HG03432 (cell line): Measurements from ENCODE around the gene KCNN4.
"Not testable (repeated sequence)": the region's sequence is repeated elsewhere in the genome, so short reads cannot be mapped to it uniquely, and the experiment has no call there.

Source experiments
- ATAC-seq: cut with Tn5 transposase; IDR thresholded peaks from one replicate; pipeline ENCODE4 v1.9.1; 2021; ENCODE audit warnings: mild to moderate bottlenecking, moderate library complexity; ENCODE audit not compliant: unreplicated experiment

Gene KCNN4

GRCh38 chr19:43775299-43775890 lies 5.4 kb downstream of the KCNN4 start:
- no peak for ATAC-seq

- not testable (repeated sequence) for ATAC-seq
Observed at GRCh38 chr19:43774940-43775258, 5.9 kb downstream of the KCNN4 start.

GRCh38 chr19:43774103-43774939 lies 6.5 kb downstream of the KCNN4 start:
- ATAC-seq: no peak

DNA sequence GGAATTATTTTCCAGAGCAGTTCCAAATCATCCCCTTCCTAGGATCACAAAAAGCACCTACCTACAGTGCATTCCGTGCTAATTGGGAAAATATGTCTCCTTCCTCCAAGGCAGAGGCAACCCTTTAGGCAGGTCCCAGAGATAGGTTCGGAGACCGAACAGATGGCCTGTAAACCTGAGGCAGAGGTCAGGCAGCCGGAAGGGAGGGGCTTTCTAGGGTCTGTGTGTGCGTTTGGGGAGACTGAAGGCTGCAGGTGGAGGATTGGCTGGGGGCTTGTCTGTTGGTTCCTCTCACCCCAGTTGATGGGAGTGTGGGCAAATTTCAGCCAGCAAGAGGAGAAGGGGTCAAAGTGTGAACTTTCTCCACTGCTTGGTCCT lies 7.1 kb downstream of the KCNN4 start:
- no peak for ATAC-seq

DNA sequence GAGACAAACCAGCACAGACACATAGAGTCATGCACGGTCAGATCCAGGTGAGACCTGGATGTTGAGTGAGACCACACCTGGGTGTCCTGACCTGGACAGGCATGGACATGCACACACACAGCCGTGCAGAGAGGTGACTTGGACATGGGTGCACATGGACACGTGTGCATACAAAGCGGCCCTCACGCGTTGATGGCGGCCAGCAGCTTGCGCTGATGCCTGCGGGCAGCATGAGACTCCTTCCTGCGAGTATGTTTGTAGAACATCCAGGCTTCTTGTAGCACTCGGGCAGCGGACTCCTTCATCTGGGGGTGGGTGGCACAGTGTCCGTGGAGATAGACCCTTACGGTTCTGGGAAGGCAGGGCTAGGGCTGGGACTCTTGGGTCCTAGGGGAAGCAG lies 11.5 kb downstream of the KCNN4 start:
- no peak for ATAC-seq

DNA sequence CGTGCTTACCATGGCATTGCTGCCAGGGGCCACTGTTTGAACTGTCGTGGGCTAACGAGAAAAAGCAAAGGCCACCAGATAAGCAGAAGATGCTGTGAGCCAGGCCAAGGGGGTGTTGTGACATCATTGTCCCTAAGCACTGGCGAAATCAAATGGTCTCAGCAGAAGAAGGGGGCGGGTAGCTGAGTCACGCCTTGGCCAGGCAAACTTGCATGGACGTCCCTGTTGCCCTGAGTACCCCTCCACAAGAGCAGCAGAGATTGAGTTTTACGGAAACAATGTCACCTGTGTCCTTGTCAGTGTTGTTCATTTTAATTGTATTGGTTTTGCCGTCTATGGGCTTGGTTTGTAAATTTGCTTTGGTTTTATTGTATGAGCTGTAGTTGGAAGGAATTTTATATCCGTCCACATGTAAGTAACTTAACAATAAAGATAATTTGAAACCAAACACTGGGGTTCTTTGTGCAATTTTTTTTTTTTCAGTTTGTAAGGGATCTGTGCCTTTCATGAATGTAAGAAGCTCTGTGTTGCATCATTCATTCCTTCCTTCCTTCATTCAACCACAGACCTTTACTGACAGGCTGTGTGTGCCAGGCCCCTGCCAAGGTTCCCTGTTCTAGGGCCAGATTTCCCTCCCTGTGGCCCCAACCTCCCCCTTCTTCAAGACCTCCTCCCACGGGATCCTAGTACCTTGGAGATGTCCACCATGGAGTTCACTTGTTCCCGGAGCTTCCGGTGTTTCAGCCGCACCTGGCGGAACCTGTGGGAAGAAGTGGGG lies 12.3 kb downstream of the KCNN4 start:
- no peak for ATAC-seq

DNA sequence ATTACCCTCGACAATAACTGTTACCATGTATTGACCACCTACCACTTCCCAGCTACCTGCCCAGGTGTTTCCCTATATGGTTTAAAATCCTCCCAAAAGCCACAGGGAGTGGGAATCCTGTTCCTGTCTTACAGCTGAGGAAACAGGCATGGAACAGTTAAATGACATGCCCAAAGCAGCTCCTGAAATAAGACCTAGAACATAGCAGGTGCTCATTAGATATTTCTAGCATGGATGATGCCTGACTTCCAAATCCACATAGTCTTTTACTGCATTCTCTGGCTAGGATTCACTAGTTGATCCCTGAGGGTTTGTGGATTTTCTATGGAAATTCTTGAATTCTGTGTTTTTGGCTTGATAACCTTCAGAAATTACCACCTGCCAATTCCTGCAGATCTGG lies 13.0 kb downstream of the KCNN4 start:
- no peak for ATAC-seq

DNA sequence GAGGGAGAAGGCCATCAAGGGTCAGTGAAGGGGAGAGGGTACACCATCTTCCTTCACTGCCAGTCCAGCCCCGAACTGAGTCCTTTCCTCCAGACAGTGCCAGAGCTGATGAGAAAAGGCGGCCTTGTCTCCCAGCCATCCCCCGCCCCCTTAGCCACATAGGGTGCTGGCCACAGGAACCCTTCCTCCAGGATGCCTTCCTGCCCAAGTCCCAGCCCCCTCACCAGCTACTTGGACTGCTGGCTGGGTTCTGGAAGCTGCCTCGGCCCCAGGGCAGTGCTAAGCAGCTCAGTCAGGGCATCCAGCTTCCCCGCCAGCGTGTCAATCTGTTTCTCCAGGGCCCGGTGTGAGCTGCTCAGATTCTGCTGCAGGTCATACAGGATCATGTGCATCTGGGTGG lies 13.5 kb downstream of the KCNN4 start:
- no peak for ATAC-seq

DNA sequence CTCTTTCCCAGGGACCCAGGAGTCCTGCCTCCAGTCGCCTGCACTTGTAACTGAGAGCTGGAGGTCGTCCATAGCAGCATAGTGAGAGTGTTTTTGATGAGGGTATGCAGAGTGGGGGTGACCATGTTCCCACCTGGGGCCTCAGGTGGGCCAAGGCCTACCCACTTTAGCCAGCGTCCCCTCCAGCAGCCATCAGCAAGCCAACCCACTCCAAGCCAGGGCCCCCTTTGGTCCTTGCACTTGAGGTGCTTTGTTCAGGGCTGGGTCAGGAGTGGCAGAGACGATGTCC lies 14.1 kb downstream of the KCNN4 start:
- ATAC-seq: no peak

DNA sequence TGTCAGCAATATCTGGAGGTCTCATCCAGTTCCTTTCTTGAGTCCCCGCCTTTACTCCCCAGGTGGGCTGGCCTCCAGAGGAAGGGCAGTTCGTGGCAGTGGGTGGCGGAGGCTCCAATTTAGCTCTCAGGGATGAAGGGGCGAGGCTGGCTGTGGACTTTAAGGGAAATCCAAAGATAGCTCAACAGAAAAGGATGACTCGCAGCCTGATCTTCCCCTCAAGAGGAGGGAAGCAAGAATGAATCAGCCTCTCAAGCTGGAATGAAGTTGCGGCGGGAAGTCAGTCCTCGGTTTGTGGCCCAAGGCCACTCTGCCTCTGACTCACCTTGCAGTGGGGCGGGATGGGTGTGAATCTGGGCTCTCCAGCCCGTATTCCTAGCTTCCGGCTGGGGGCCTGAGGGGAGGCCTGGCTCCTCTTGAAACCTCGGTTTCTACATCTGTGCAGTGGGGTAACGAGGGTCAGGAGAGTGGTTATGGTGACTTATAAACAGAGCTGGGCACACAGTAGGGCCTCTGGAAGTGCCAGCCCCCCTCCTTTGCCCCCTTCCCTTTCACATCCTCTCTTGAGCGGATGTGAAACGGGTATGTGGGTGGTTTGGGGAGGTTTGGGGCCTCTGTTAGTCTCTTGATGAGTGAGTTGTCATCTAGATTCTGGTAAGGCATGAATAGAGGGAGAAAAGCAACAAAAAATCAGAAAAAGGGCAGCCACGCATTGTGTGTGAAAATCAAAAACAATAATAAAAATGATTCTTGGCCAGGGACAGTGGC lies 15.5 kb downstream of the KCNN4 start:
- peak; percentile 70 for ATAC-seq

- not testable (repeated sequence) for ATAC-seq
Observed at GRCh38 chr19:43764684-43765083, 16.1 kb downstream of the KCNN4 start.

DNA sequence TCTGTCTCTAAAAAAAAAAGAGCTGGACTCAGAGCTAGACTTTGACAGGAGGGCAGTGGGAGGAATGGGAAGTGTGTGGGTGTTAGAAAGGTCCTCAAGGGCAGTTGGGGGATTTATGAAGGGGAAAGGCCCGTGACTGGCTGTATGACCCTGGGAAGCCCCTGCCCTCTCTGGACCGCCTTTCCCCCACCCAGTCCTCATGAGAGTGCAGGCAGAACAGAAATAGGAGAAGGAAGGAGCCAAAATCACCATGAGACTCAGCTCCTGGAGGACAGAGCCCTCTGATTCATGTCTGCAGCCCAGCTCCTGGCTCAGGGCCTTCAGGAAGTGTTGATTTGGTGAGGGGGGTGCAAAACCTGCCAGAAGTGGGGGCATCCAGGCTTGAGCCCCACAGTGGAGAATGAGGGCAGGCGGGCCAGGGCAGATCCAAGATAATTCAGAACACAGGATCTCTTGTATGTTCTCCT lies 17.3 kb downstream of the KCNN4 start:
- peak; percentile 20 for ATAC-seq

DNA sequence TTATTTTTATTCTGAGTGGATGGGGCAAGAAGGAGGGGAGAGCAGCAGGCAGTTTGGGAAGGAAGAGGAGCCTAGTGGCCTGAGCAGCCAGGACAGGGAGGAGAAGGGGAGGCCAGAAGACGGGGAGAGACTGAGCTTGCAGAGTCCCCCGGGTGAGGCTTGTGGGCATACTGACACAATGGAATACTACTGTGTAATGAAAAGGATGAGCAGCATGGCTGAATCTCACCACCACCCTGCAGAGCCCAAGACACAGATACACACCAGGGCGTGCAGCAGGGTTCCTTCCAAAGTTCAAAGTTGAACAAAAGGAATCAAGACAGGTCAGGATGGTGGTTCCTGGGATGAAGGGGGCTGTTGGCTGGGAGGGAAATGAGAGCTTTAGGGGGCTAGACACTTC lies 18.0 kb downstream of the KCNN4 start:
- no peak for ATAC-seq

- no peak for ATAC-seq
Observed at GRCh38 chr19:43760941-43761340, 19.8 kb downstream of the KCNN4 start.

GRCh38 chr19:43759515-43759914 lies 21.3 kb downstream of the KCNN4 start:
- no peak for ATAC-seq

DNA sequence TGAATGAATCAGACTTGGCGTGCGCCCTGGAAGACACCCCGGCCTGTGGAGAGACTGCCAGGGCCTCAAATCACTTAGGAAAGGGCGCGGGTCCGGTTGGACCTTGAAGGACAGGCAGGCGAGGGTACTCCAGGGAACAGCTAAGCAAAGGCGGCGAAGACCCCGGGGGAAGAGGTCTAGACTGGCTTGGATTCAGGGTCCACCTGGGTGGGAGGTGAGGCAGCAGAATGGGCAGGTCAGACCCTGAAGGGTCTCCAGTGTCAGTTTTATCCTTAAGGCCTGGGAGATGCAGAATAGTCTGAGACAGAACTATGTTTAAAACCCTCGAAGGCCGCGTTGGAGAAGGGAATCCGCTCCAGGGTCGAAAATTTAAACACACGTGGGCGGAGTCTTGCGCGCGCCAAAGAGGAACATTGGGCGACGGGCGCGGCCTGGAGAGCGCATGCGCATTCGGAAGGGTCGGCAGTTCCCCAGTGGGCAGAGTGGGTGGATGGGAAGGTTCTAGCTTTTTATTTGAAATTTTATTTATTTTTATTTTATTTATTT lies 25.4 kb downstream of the KCNN4 start:
- ATAC-seq: peak; percentile 25

GRCh38 chr19:43754503-43755255 lies 26.1 kb downstream of the KCNN4 start, which contains the start of gene SMG9:
Gene SMG9, minus strand, starts transcription at chr19:43754962. Its CDS starts 4,221 bp downstream, at chr19:43750741.
- peak; percentile 62 for ATAC-seq

- ATAC-seq: no peak
Observed at GRCh38 chr19:43754253-43754502, 26.6 kb downstream of the KCNN4 start.

DNA sequence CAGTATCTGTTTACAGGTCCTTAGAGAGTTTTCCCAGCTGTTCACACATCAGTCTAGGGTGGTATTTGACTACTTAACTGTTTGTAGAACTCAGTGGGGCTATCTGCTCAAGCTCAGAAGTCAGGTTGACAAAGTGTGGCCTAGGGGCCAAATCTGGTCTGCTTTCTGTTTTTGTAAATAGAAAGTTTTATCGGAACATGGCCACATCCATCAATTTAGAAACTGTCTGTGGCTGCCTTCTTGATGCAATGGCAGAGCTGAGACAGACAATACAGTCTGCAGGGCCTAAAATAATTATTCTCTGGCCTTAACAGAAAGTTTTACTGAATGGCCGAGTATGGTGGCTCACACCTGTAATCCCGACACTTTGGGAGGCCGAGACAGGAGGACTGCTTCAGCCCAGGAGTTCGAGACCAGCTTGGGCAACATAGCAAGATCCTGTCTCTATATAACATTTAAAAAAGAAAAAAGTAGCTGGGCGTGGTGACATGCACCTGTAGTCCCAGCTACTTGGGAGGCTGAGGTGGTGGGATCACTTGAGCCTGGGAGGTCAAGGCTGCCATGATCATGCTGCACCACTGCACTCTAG lies 28.4 kb downstream of the KCNN4 start:
- no peak for ATAC-seq
